SK-N-SH treated with all-trans-retinoic acid at 6 μM for 48 hours (cell line): ENCODE measurements around the gene HES5.

Source experiments
- ATAC-seq: fragments of 200-7000 bp; cut with Tn5 transposase; 3 replicates; pipeline ENCODE4 v1.9.1; 2020; ENCODE audit warnings: mild to moderate bottlenecking, moderate library complexity
- ARNTL ChIP-seq: fragments of 450-650 bp; formaldehyde crosslinking; IDR thresholded peaks from 2 replicates; pipeline ENCODE4 v1.5.0; 2020; ENCODE audit warnings: low read depth, mild to moderate bottlenecking, moderate library complexity, borderline replicate concordance
- BACH2 ChIP-seq: fragments of 250-450 bp; sonication (Bioruptor Pico); IDR thresholded peaks from 2 replicates; pipeline ENCODE4 v1.9.0; 2021; ENCODE audit warnings: mild to moderate bottlenecking, borderline replicate concordance
- CSDC2 ChIP-seq: fragments of 250-450 bp; sonication (Bioruptor Pico); IDR thresholded peaks from 2 replicates; pipeline ENCODE4 v1.5.0; 2020; ENCODE audit warnings: mild to moderate bottlenecking, moderate library complexity
- GLIS3 ChIP-seq: fragments of 250-450 bp; sonication (Bioruptor Pico); IDR thresholded peaks from 2 replicates; pipeline ENCODE4 v1.5.0; 2020; ENCODE audit warnings: mild to moderate bottlenecking, moderate library complexity
- ISL1 ChIP-seq: fragments of 250-450 bp; sonication (Bioruptor Pico); IDR thresholded peaks from 2 replicates; pipeline ENCODE4 v2.1.2; 2022; ENCODE audit warnings: mild to moderate bottlenecking, moderate library complexity
- OSR1 ChIP-seq: fragments of 250-450 bp; sonication (Bioruptor Pico); IDR thresholded peaks from 2 replicates; pipeline ENCODE4 v1.8.0; 2022; ENCODE audit warnings: moderate library complexity, mild to moderate bottlenecking, inconsistent platforms
- SNAI2 ChIP-seq: fragments of 250-450 bp; sonication (Bioruptor Pico); IDR thresholded peaks from 2 replicates; pipeline ENCODE4 v1.5.0; 2020; ENCODE audit warnings: mild to moderate bottlenecking, moderate library complexity
- TCF4 ChIP-seq: fragments of 250-450 bp; sonication (Bioruptor Pico); IDR thresholded peaks from 2 replicates; pipeline ENCODE4 v1.8.0; 2021; ENCODE audit warnings: mild to moderate bottlenecking, moderate library complexity, borderline replicate concordance
- TOX ChIP-seq: fragments of 250-450 bp; sonication (Bioruptor Pico); IDR thresholded peaks from 2 replicates; pipeline ENCODE4 v1.8.0; 2021; ENCODE audit warnings: mild to moderate bottlenecking, moderate library complexity, borderline replicate concordance
- ZFP3 ChIP-seq: fragments of 250-450 bp; sonication (Bioruptor Pico); IDR thresholded peaks from 2 replicates; pipeline ENCODE4 v1.5.0; 2020; ENCODE audit warnings: mild to moderate bottlenecking, moderate library complexity
- ZNF565 ChIP-seq: fragments of 450-650 bp; formaldehyde crosslinking; conservative IDR thresholded peaks from 2 replicates; pipeline ENCODE4 v1.5.0; 2020; ENCODE audit warnings: low read depth, mild to moderate bottlenecking, moderate library complexity
- ZNF70 ChIP-seq: fragments of 450-650 bp; formaldehyde crosslinking; IDR thresholded peaks from 2 replicates; pipeline ENCODE4 v1.5.0; 2020; ENCODE audit warnings: mild to moderate bottlenecking, moderate library complexity
- ZNF8 ChIP-seq: fragments of 450-650 bp; formaldehyde crosslinking; IDR thresholded peaks from 2 replicates; pipeline ENCODE4 v1.5.0; 2020; ENCODE audit warnings: mild to moderate bottlenecking, moderate library complexity
- TF ChIP-seq, protein P1 (sequence below): fragments of 250-450 bp; sonication (Bioruptor Pico); IDR thresholded peaks from 2 replicates; pipeline ENCODE4 v1.5.1; 2020; ENCODE audit warnings: low read depth, mild to moderate bottlenecking, moderate library complexity
- TF ChIP-seq, protein P2 (sequence below): fragments of 250-450 bp; sonication (Bioruptor Pico); IDR thresholded peaks from 2 replicates; pipeline ENCODE4 v1.8.0; 2020; ENCODE audit warnings: mild to moderate bottlenecking, moderate library complexity, borderline replicate concordance
- TF ChIP-seq, protein P3 (sequence below): fragments of 250-450 bp; sonication (Bioruptor Pico); IDR thresholded peaks from 2 replicates; pipeline ENCODE4 v1.8.0; 2021; ENCODE audit warnings: low read depth, mild to moderate bottlenecking, moderate library complexity, borderline replicate concordance
- TF ChIP-seq, protein P4 (sequence below): fragments of 250-450 bp; sonication (Bioruptor Pico); IDR thresholded peaks from 2 replicates; pipeline ENCODE4 v1.5.0; 2020; ENCODE audit warnings: mild to moderate bottlenecking, moderate library complexity

HES5 gene

DNA sequence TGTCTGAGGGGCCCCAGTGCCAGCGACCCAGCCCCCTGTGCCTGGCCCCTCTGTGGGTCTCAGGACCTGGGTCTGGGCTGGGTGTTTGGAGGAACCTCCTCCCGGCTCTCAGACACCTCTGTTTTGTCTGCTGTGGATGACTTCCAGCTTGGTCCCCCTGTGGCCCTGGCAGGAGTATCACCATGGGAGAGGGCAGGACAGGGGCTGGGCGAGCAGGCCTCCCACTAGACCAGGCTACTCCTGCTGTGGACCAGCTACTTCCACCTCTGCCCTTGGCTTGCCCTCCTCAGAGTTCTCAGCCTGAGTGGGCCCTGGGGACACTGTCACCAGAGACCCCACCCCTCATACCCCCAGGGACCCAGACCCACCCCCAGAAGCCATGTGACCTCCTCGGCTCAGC is 32.2 kb downstream of the HES5 start (continued):
- TF ChIP-seq, protein P1, sequence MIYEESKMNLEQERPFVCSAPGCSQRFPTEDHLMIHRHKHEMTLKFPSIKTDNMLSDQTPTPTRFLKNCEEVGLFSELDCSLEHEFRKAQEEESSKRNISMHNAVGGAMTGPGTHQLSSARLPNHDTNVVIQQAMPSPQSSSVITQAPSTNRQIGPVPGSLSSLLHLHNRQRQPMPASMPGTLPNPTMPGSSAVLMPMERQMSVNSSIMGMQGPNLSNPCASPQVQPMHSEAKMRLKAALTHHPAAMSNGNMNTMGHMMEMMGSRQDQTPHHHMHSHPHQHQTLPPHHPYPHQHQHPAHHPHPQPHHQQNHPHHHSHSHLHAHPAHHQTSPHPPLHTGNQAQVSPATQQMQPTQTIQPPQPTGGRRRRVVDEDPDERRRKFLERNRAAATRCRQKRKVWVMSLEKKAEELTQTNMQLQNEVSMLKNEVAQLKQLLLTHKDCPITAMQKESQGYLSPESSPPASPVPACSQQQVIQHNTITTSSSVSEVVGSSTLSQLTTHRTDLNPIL (CRISPR knock-in tag), result no peak
- TF ChIP-seq TCF4 (no peak), BACH2 (CRISPR knock-in tag) (no peak)

DNA sequence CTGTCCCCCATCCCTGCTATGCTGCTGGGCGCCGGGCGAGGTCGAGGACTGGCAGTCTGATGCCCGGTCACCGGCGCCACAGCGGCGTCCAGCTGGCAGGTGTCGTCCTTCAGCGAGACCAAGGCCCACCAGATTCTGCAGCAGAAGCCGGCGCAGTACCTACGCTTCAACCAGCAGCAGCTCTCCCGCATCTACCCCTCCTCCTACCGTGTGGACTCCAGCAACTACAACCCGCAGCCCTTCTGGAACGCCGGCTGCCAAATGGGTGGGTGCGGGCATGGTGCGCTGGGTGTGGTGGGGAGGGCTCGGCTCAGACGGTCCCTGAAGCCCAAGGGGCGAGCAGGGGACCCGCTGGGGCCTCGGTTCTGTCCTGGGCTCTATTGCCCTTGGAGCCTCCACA is 33.3 kb downstream of the HES5 start:
- ATAC-seq, result no peak
- no peak for TF ChIP-seq OSR1 (CRISPR knock-in tag)
- TF ChIP-seq, all 23 proteins: peak for 0

DNA sequence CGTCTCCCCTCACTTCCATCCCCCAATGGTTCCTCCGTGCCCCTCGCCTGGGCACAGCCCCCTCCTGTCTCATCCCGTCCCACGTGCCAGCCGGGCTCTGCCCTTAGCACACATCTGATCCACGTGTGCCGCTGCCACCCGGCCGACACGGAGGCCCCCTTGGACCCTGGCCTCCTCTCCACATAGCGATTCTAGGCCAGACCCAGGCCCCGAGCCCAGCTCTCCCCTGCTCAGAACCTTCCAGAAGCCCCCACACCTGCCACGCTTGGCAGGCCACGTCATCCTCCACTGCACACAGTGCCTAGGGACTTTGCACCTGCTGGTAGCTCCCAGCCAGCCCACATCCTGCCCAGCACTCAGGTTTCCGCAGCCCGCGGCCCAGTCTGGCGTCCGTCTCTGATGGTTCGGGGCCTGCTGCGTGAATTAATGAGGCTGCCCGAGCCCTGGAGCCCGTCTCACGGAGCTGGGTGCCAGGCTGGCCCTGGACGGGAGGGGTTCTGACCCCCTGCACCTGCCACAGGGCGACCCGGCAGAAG is 33.9 kb downstream of the HES5 start:
- TF ChIP-seq ISL1 (no peak), ZNF70 (CRISPR knock-in tag) (no peak), ARNTL (CRISPR knock-in tag) (no peak), ZFP3 (CRISPR knock-in tag) (no peak)
- TF ChIP-seq, protein P2, sequence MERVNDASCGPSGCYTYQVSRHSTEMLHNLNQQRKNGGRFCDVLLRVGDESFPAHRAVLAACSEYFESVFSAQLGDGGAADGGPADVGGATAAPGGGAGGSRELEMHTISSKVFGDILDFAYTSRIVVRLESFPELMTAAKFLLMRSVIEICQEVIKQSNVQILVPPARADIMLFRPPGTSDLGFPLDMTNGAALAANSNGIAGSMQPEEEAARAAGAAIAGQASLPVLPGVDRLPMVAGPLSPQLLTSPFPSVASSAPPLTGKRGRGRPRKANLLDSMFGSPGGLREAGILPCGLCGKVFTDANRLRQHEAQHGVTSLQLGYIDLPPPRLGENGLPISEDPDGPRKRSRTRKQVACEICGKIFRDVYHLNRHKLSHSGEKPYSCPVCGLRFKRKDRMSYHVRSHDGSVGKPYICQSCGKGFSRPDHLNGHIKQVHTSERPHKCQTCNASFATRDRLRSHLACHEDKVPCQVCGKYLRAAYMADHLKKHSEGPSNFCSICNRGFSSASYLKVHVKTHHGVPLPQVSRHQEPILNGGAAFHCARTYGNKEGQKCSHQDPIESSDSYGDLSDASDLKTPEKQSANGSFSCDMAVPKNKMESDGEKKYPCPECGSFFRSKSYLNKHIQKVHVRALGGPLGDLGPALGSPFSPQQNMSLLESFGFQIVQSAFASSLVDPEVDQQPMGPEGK (CRISPR knock-in tag), result no peak
- ATAC-seq, result no peak

DNA sequence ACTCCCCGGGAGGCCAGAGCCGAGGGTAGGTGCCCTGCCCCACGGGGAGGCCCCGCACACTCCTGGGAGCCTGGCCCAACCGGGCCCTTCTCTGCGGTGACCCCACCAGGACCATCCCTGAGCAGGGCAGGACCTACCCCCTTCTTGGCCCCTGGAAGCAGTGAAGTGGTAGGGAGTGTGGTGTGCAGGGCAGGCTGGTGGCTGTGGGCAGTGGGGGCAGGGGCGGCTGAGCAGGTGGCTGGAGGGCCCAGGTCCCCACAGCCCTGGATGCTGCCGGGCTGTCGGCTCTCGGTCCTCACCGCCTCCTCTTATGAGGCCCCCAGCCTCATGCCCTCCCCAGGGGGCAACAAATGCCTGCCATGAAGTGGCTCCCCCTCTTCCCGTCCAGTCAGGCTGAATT is 34.5 kb downstream of the HES5 start:
- ATAC-seq, result no peak
- TF ChIP-seq, protein P3, sequence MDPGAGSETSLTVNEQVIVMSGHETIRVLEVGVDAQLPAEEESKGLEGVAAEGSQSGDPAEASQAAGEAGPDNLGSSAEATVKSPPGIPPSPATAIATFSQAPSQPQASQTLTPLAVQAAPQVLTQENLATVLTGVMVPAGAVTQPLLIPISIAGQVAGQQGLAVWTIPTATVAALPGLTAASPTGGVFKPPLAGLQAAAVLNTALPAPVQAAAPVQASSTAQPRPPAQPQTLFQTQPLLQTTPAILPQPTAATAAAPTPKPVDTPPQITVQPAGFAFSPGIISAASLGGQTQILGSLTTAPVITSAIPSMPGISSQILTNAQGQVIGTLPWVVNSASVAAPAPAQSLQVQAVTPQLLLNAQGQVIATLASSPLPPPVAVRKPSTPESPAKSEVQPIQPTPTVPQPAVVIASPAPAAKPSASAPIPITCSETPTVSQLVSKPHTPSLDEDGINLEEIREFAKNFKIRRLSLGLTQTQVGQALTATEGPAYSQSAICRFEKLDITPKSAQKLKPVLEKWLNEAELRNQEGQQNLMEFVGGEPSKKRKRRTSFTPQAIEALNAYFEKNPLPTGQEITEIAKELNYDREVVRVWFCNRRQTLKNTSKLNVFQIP (CRISPR knock-in tag), result no peak
- TF ChIP-seq CSDC2 (CRISPR knock-in tag), result no peak

DNA sequence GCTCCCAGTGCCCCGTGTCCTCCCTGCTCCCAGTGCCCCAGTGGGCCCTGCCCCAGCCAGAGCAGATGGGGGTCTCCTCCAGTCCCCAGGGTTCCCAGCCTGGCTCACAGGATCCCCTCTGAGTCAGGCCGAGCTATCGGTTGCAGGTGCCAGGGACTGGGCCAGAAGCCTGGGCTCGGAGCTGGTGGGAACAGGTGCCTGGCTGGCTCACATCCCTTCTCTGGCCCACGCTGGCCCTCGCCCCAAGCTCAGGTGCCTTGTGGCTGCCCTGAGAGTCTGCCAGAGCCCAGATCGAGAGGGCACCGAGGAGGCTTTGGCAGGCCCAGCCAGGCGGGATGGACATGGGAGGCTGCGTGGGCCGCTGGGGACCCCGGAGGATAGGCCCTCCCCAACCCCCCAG is 35.0 kb downstream of the HES5 start:
- TF ChIP-seq GLIS3 (CRISPR knock-in tag) (no peak), CSDC2 (CRISPR knock-in tag) (no peak), ARNTL (CRISPR knock-in tag) (no peak), ZNF8 (CRISPR knock-in tag) (no peak), TCF4 (no peak), ISL1 (no peak), ZNF70 (CRISPR knock-in tag) (no peak), SNAI2 (CRISPR knock-in tag) (no peak), ZFP3 (CRISPR knock-in tag) (no peak), TOX (no peak), ZNF565 (CRISPR knock-in tag) (no peak), OSR1 (CRISPR knock-in tag) (no peak)
- TF ChIP-seq, protein P1 (CRISPR knock-in tag), result no peak
- TF ChIP-seq, protein P3 (CRISPR knock-in tag), result no peak
- TF ChIP-seq, protein P4, sequence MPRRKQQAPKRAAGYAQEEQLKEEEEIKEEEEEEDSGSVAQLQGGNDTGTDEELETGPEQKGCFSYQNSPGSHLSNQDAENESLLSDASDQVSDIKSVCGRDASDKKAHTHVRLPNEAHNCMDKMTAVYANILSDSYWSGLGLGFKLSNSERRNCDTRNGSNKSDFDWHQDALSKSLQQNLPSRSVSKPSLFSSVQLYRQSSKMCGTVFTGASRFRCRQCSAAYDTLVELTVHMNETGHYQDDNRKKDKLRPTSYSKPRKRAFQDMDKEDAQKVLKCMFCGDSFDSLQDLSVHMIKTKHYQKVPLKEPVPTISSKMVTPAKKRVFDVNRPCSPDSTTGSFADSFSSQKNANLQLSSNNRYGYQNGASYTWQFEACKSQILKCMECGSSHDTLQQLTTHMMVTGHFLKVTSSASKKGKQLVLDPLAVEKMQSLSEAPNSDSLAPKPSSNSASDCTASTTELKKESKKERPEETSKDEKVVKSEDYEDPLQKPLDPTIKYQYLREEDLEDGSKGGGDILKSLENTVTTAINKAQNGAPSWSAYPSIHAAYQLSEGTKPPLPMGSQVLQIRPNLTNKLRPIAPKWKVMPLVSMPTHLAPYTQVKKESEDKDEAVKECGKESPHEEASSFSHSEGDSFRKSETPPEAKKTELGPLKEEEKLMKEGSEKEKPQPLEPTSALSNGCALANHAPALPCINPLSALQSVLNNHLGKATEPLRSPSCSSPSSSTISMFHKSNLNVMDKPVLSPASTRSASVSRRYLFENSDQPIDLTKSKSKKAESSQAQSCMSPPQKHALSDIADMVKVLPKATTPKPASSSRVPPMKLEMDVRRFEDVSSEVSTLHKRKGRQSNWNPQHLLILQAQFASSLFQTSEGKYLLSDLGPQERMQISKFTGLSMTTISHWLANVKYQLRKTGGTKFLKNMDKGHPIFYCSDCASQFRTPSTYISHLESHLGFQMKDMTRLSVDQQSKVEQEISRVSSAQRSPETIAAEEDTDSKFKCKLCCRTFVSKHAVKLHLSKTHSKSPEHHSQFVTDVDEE (CRISPR knock-in tag), result no peak
- TF ChIP-seq, protein P2 (CRISPR knock-in tag), result no peak
- no peak for ATAC-seq
